GM18951 (cell line): ENCODE results near the gene CCNH.

Source experiments
- POLR2A ChIP-seq: IDR thresholded peaks from 4 replicates; pipeline ENCODE4 v1.6.1; 2011; ENCODE audit warnings: mild to moderate bottlenecking; ENCODE audit not compliant: insufficient read length, insufficient read depth; ENCODE audit errors: extremely low read depth
- in situ Hi-C: fragments of 300-500 bp; cut with MboI; formaldehyde crosslinking; loops from one replicate; pipeline ENCODE4 v1.12.0; 2022; ENCODE audit warnings: low sequenced_read_pairs, mixed read lengths, inconsistent platforms; ENCODE audit not compliant: unreplicated experiment

The CCNH gene

GRCh38 chr5:87418506-87418905 lies 5.8 kb upstream of the CCNH start:
- TF ChIP-seq POLR2A, result no peak
- in situ Hi-C loops, result no loop called here

DNA sequence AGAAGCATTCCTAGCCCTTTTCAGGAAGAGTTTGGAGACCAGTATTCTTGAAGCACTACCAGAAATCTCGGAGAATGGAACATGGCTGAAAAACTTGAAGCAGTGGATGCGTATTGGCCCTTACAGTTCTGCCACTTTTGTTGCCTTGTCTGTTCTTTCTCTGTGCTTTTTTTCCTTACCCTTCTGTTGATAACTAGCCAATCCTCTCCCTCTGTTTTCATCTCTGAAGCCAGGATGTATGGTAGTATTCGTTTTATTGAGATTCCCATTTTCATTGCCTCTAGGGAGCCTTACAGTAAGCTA lies 564 bp upstream of the CCNH start:
- no peak for TF ChIP-seq POLR2A
- in situ Hi-C loops, result no loop called here

DNA sequence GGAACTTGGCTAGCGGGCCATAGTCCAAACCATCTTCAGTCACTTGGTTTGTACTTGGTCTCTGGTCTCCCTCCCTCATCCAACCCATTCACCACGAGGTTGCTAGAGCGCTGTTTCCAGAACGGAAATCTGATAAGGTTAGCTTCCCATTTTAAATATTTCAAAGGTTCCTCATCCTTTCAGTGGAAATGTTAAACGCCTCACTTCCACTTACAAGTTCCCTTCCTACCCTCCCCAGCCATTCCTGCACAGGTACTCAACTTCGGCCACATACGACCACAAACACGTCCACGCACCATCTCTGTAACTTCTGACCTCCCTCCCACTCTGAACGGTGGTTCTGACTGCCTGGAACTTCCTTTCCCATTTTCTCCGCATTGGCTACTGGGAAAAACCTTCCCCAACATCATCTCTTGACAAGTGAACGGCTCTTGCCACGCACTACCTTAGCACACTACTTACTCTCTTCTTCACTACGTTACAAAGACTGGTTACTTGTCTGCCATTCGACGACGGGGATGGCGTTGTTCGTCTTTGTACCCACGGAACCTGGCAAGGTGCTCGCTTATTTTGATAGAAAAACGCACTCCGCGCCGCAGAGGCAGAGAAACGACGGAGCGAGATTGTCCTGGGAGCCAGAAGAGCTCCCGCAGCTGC lies 629 bp downstream of the CCNH start:
- TF ChIP-seq POLR2A, result no peak
- in situ Hi-C loops, result no loop called here

GRCh38 chr5:87411586-87411972 lies 1.2 kb downstream of the CCNH start:
- TF ChIP-seq POLR2A, result no peak
- in situ Hi-C loops, result no loop called here

- in situ Hi-C loops, result no loop called here
- TF ChIP-seq POLR2A, result no peak
Observed at GRCh38 chr5:87410931-87411330, 1.8 kb downstream of the CCNH start.

- TF ChIP-seq POLR2A, result no peak
- in situ Hi-C loops, result no loop called here
Observed at GRCh38 chr5:87408204-87408603, 4.5 kb downstream of the CCNH start.

DNA sequence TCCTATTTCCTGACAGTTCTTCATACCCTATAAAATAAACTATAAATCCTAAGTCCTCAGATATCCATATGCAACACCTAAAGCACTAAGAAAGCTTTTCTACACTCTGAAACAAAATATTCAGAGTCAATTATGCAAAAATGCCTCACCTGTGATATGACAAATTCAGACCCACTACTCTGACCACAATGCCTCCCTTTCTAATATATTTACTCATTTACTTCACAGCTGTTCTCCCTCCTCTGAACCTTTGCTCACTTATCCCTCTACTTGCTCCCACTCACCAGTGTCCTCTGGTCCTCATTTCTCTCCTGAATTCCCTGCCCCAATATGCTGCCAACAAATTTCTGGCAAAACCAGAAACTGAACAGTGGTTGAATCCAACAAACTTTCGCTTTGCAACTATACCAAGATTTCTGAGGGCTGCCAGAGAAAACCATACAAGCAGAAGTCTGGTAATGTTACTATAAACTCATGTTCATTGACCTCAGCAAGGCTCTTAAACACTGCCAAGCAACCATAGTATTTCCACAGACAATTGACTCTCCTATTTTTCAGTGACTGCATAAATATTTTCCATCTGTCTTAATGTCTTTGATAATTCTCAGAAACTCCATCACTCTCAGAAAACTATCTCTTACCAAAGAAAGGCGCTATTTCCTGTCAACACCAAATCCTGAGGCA lies 7.1 kb downstream of the CCNH start:
- in situ Hi-C loops, result no loop called here
- no peak for TF ChIP-seq POLR2A

GRCh38 chr5:87404359-87404758 lies 8.4 kb downstream of the CCNH start:
- no peak for TF ChIP-seq POLR2A
- in situ Hi-C loops, result no loop called here

DNA sequence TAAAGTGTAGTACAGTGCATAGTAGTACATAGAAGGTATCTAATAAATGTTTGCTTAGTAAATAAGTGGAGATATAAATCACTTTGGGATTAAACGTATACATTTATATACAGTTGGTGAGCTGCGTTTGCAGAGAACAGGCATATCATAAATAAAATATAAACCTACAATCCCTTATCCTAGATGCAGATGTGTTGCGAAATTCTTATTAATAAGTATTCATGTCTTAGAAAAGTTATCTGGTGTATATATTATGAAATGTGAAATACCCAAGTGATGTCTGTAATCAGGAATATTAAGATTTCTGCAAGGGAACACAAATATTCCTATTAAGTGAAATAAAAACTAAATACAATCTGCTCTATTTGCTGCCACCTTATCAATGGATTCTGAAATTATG lies 8.8 kb downstream of the CCNH start:
- TF ChIP-seq POLR2A, result no peak
- in situ Hi-C loops, result no loop called here

DNA sequence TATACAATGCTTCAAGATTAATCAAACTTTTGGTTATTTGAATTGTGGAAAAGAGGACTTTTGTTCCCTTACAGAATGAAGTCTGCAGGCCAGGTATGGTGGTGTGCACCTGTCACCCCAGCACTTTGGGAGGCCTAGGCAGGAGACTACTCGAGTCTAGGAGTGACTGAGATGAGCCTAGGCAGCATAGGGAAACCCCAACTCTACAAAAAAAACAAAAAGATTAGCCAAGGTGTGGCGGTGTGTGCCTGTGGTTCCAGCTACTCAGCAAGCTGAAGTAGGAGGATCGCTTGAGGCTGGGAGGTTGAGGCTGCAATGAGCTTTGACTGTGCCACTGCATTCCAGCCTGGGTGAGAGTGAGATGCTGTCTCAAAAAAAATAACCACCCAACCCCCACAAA lies 9.3 kb downstream of the CCNH start:
- TF ChIP-seq POLR2A, result no peak
- in situ Hi-C loops, result no loop called here

GRCh38 chr5:87401626-87402025 lies 11.1 kb downstream of the CCNH start:
- no peak for TF ChIP-seq POLR2A
- in situ Hi-C loops, result no loop called here

DNA sequence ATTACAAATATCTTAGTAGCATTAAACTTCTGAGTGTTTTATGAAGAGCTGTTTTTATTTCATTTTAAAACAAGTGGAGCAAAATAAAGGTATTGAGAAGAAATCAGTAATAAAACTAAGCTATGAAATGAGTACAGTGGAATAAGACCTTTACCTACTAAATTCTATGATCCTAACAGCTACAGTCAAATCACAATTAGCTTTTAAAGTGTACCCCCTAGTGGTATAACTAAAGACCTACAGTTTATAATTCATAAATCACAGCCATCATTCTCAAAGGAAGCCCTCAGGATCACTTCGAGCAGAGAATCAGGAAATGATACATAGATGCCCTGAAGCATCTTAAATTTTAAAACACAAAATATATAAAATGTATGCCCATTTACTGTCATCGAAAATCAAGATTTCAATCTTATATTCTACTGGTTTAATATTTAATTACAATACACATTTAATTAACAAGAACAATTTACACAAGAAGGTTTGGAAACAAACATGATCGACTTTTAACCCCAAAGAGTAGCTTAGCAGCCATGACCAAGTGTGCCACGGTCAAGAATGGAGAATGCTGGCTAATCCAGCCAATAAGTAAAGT lies 12.3 kb downstream of the CCNH start:
- in situ Hi-C loops, result no loop called here
- no peak for TF ChIP-seq POLR2A

DNA sequence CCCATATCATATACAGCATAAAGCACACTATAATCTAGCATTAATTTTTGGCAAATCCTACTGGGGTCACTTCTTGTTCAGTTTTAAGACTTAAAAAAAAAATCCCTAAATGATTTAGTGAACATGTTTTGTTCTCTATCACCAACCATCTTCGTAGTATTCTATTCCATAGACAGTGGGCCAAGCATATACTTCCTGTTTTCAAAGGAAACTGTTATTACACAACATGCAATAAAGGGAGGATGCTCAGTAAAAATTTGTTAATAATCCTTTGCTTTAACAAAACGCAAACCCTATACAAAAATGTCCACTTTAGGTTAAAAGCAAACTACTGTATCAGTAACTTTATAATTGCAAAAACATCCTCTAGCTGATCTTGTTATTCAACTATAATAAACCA lies 13.0 kb downstream of the CCNH start:
- no peak for TF ChIP-seq POLR2A
- in situ Hi-C loops, result no loop called here

GRCh38 chr5:87398981-87399614 lies 13.6 kb downstream of the CCNH start:
- TF ChIP-seq POLR2A, result no peak
- in situ Hi-C loops, result no loop called here
